Measurements from ENCODE around the gene POLR3A. TPM values are rescaled to one million over a fixed set of nuclear protein-coding genes. Genes with fewer than 3 reads are reported as not detected.

POLR3A gene
- total and polyA plus RNA-seq, 9 donors: 4.8 to 15.0 (median 12.8) TPM

DNA sequence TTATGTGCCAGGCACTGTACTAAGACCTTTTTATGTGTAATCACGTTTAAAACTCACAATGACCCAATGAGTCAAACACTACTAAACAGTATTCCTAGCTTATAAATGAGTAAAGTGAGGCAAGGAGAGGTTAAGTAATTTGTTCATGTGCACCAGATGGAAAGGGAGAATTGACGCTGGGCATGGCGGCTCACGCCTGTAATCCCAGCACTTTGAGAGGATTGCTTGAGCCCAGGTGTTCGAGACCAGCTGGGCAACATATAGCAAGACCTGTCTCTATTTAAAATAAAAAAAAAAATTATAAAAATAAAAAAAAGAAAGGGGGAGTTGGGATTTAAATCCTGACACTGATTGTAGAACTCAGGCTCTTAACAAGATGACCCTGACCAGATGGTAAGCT, 56.0 kb downstream of the POLR3A start:
- Histone ChIP-seq H3K4me1 (ENCODE audit: insufficient read depth) (peaks cover 8% of the 10 kb centered on the region), H3K4me3 (no peak overlapping the region), H3K27ac (no peak overlapping the region), H3K27me3 (no peaks in the 10 kb centered on the region), H3K9me3 (no peaks in the 10 kb centered on the region), H3K36me3 (no peaks in the 10 kb centered on the region)
- no peak for DNase-seq
- 86 to 87% (median 87%) methylated on average over 5 of the region's 5 CpGs for WGBS, 3 donors
- intact Hi-C loops (cut with DNase I): loop anchor here in 1 of 4 donors (10.0 kb wide), 2 partner anchors 48 to 128 kb away; partner anchors contain the start of gene DLG5
- TF ChIP-seq POLR2A (IDR thresholded peaks at IDR 0.05) (no peak), EP300 (IDR thresholded peaks at IDR 0.05) (no peak), CTCF (IDR thresholded peaks at IDR 0.05) (no peak)

DNA sequence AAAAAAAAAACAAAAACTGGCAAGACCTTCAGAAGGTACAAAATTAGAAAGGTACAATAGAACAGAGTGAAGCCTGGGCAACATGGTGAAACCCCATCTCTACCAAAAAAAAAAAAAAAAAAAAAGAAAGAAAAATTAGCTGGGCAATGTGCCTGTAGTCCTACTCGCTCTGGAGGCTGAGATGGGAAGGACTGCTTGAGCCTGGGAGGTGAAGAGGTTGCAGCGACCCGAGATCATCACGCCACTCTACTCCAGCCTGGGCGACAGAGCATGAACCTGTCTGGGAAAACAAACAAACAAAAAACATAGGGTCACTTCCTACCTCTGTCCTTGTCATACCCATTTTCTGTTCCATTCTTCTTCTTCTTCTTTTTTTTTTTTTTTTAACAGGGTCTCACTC, 57.2 kb downstream of the POLR3A start:
- DNase-seq: no peak
- Histone ChIP-seq H3K4me1 (ENCODE audit: insufficient read depth) (peaks cover 4% of the 10 kb centered on the region), H3K9me3 (no peaks in the 10 kb centered on the region), H3K4me3 (no peak overlapping the region), H3K27ac (no peak overlapping the region), H3K27me3 (no peaks in the 10 kb centered on the region), H3K36me3 (no peaks in the 10 kb centered on the region)
- TF ChIP-seq POLR2A (IDR thresholded peaks at IDR 0.05) (no peak), EP300 (IDR thresholded peaks at IDR 0.05) (no peak), CTCF (IDR thresholded peaks at IDR 0.05) (no peak)
- 50 to 64% (median 59%) methylated on average over 5 of the region's 5 CpGs for WGBS, 3 donors
- intact Hi-C loops (cut with DNase I): loop anchor here in 1 of 4 donors (10.0 kb wide), 2 partner anchors 47 to 127 kb away; partner anchors contain the start of gene DLG5

- intact Hi-C loops (cut with DNase I): loop anchor here in 1 of 4 donors (10.0 kb wide), 2 partner anchors 47 to 127 kb away; partner anchors contain the start of gene DLG5
- TF ChIP-seq POLR2A (IDR thresholded peaks at IDR 0.05) (no peak), CTCF (IDR thresholded peaks at IDR 0.05) (no peak), EP300 (IDR thresholded peaks at IDR 0.05) (no peak)
- DNase-seq: no peak
- H3K4me1 ChIP-seq (ENCODE audit: insufficient read depth): peaks cover 4% of the 10 kb centered on the region
- H3K27ac ChIP-seq: peak overlapping the region in 1 of 2 donors; percentile 41
- H3K27me3 ChIP-seq: no peaks in the 10 kb centered on the region
- WGBS, 3 donors: 82 to 84% (median 82%) methylated on average over 3 of the region's 3 CpGs
- H3K9me3 ChIP-seq: no peaks in the 10 kb centered on the region
- H3K36me3 ChIP-seq: no peaks in the 10 kb centered on the region
- H3K4me3 ChIP-seq: no peak overlapping the region
Observed at GRCh38 chr10:77971804-77972144, 57.5 kb downstream of the POLR3A start.

GRCh38 chr10:77970869-77971803, 58.2 kb downstream of the POLR3A start:
- Histone ChIP-seq H3K36me3 (no peaks in the 10 kb centered on the region), H3K9me3 (no peaks in the 10 kb centered on the region), H3K4me3 (no peak overlapping the region), H3K27me3 (no peaks in the 10 kb centered on the region), H3K27ac (peak overlapping the region in 1 of 2 donors; percentile 41), H3K4me1 (ENCODE audit: insufficient read depth) (peaks cover 4% of the 10 kb centered on the region)
- WGBS, 3 donors: 16 to 28% (median 18%) methylated on average over 7 of the region's 7 CpGs
- TF ChIP-seq CTCF (IDR thresholded peaks at IDR 0.05) (no peak), POLR2A (IDR thresholded peaks at IDR 0.05) (no peak), EP300 (IDR thresholded peaks at IDR 0.05) (no peak)
- peak; percentile 70 to 89 (median 80) for DNase-seq
- intact Hi-C loops (cut with DNase I): loop anchor here in 1 of 4 donors (10.0 kb wide), 2 partner anchors 46 to 126 kb away; partner anchors contain the start of gene DLG5
